ENCODE results near the gene TFPT.
A peak's percentile ranks its signal among the peaks of the same experiment; 100 is the strongest.
"Not testable (repeated sequence)": the region's sequence is repeated elsewhere in the genome, so short reads cannot be mapped to it uniquely, and the experiment has no call there.

The TFPT gene

GRCh38 chr19:54114340-54115108 is 933 bp downstream of the TFPT start:
- DNase-seq: peak in 1 of 2 experiments; percentile 12

GRCh38 chr19:54109651-54110050 is 5.8 kb downstream of the TFPT start:
- DNase-seq: no peak

GRCh38 chr19:54108496-54108895 is 7.0 kb downstream of the TFPT start:
- no peak for DNase-seq

- no peak for DNase-seq
Measured at GRCh38 chr19:54107876-54108490, 7.5 kb downstream of the TFPT start.

DNA sequence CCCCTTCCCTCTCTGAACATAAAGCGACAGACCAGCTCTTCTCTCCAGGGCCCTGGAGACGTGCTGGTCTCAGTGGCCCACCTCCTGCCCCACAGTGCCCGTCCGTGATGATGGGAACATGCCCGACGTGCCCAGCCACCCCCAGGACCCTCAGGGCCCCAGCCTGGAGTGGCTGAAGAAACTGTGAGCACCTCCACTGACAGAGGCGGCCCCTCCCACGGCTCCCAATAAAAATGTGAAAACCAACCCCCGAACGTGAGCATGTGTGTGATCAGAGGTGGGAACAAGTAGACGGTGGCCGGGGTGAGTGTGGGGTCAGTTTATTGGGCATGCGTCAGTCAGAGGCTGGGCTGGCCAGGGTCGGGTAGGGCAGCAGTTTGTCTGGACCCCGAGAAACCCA is 8.7 kb downstream of the TFPT start:
- DNase-seq: no peak

GRCh38 chr19:54105796-54106195 is 9.7 kb downstream of the TFPT start:
- DNase-seq: no peak

- no peak for DNase-seq
Measured at GRCh38 chr19:54104998-54105715, 10.3 kb downstream of the TFPT start.

DNA sequence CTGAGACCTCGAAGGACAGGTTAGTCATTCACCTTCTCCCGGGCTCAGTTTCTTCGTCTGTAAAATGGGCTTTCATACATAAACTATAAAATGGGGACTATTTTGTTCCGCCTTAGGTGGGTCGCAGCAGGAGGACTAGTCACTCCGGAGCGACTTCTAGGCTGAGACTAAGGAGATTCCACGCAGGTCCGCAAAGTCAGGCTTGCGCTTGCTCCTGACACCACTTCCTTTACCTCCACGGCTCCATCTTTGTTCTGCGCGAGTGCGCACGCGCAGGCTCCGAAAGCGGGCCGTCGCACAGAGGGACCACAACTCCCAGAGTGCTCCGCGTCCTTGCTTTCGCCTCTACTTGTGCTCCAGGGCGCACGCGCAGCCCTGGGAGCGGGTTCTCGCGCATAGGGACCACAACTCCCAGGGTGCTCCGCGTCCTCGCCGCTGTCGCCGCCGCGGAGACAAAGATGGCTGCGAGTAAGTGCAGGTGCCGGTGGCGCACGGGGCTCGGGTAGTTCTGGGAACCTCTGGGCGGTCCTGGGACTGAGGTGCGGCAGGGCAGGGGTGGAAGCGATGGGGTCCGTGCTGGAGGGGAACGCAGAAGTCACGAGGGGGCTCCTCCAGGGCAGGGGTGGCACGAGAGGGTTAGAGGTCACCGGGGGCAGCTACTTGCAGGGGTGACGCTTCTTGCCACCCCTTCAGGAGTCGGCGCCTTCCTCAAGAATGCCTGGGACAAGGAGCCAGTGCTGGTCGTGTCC is 12.9 kb downstream of the TFPT start, which contains the start of gene NDUFA3:
Gene NDUFA3, plus strand, starts transcription at position 435 of the 749 bp plus-strand sequence. Its CDS starts 24 bp downstream, at position 459.
- DNase-seq: peak; percentile 99 to 100

GRCh38 chr19:54100561-54100960 is 14.9 kb downstream of the TFPT start, which contains the start of gene OSCAR:
TSS of gene OSCAR (minus strand) at chr19:54100803. CDS start at chr19:54100792, 11 bp downstream.
- DNase-seq: no peak

- not testable (repeated sequence) for DNase-seq
Measured at GRCh38 chr19:54099903-54100255, 15.6 kb downstream of the TFPT start.

GRCh38 chr19:54099190-54099902 is 16.1 kb downstream of the TFPT start:
- DNase-seq: no peak

DNA sequence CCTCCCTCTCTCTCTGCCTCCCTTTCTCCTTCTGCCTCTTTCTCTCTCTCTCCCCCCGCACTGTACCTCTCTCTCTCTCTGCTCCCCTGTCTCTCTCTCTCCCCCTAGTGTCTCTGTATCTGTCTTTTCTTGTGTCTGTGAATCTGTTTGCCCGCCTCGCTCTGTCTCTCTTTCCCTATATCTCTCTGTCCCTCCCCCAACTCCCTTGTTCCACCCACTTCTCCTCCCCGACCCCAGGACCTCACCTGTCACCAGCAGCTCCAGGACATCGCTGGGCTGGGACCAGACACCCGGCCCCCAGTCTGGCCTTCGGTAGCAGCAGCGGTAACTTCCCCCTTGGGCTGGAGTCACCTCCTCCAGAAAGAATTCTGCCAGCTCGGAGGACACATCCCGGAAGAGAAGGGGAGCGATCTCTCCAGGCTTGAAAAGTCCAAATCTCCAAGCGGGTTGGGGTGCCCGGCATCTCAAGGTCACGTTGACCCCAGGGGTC is 18.8 kb downstream of the TFPT start:
- no peak for DNase-seq

- DNase-seq: peak; percentile 21 to 44
Measured at GRCh38 chr19:54095859-54096616, 19.4 kb downstream of the TFPT start.

DNA sequence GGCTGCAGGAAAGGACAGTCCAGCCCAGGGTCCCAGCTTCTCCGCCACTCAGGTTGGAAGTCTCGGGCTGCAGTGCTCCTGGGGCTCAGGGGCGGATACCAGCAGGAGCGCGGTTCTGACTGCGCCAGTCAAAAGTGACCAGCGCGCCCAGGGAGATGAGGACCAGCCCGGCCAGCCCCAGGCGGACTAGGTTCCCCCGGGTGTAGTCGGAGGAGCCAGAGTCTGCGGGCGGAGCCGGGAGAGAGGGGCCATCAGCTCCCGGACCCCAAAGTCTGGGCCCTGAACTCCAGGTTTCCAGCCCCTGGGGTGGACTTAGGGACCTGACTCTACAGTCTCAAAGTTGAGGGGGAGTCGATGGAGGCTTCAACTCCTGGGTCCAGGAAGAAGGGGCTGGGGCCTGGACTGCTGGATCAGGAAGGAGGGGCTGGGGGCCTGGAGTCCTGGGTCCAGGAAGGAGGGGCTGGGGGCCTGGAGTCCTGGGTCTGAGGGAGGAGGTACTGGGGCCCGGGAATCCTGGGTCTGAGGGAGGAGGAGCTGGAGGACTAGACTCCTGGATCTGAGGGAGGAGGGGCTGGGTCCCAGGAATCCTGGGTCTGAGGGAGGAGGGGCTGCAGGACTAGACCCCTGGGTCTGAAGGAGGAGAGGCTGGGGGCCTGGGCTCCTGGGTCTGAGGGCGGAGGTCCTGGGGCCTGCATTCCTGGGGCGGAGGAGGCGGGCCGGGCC is 20.2 kb downstream of the TFPT start:
- DNase-seq: no peak

- no peak for DNase-seq
Measured at GRCh38 chr19:54094426-54095000, 20.9 kb downstream of the TFPT start.

- no peak for DNase-seq
Measured at GRCh38 chr19:54084410-54084809, 31.0 kb downstream of the TFPT start.

DNA sequence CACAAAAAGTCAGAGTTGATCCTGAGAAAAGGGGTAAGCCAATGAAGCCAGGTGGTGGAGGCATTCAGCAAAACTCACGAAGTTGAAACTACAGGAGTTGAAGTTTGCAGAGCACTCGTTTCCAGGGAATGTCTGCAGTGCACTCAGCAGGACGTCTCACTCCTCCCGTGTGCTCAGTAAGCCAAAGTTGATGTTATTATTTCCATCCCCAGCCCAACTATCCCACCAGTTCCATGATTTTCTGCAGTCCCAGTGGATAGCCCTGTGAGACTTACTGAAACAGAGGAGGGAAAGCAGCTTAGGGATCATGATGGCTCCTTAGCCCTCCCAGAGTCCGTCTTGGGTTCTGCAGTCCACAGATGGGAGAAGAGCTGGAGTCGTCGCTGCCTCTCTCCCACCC is 34.4 kb downstream of the TFPT start, which contains the start of gene TARM1:
Gene TARM1, minus strand, starts transcription at position 334 of the 400 bp plus-strand sequence. Its CDS starts 25 bp downstream, at position 309.
- DNase-seq: no peak

GRCh38 chr19:54077334-54077733 is 38.1 kb downstream of the TFPT start:
- no peak for DNase-seq

DNA sequence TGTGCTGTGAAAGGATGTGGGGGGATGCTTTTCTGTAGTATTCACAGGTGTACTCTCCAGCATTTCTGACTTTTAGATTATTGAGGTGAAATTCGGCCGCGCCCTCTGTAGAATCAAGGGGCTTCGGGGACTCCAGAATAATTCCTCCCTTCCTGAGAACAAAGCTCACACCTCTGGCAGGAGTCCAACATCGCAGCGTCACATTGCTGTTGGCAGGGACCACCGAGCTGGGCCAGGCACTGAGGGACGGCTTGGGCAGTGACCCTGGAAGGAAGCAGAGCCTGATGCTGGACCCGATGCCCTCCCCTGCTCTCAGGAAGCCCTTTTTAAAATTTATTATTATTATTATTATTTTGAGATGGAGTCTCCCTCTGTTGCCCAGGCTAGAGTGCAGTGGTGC is 40.6 kb downstream of the TFPT start:
- DNase-seq: no peak

DNA sequence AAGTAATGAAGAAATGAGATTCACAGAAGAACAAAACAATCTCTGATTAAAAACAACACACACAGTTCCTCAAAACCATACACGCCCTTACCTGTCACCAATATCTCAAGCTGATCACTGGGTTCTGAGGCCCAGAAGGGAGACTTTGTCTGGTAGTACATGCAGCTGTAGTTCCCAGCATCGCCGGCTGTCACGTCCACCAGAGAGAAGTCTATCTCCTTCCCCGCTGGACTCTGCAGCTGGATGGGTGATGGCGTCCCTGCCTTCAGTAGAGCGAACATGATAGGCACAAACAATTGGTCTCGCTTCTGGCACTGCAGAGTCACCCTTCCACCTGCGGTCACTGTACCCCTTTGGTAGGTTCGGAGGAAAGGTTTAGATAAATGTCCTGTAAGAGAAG is 41.6 kb downstream of the TFPT start:
- DNase-seq: peak in 1 of 2 experiments; percentile 15

Data from NCI-H1930 (cell line).